Type B pancreatic cell (in vitro differentiated cells): ENCODE results near the gene TWNK. TPM values are rescaled to one million over a fixed set of nuclear protein-coding genes. Genes with fewer than 3 reads are reported as not detected.

ENCODE experiments used
- DNase-seq: peaks from one replicate; pipeline ENCODE4 v3.0.0; 2021; ENCODE audit warnings: mixed read lengths; ENCODE audit not compliant: unreplicated experiment; ENCODE audit errors: extremely low spot score
- H3K27ac Mint-ChIP-seq: 2 replicates; pipeline ENCODE4 v1.8.0; 2021; ENCODE audit warnings: mild to moderate bottlenecking, mixed read lengths
- H3K27me3 Mint-ChIP-seq: 2 replicates; pipeline ENCODE4 v1.8.0; 2021; ENCODE audit warnings: mixed read lengths
- H3K36me3 Mint-ChIP-seq: 2 replicates; pipeline ENCODE4 v1.8.0; 2021; ENCODE audit warnings: mixed read lengths
- H3K4me1 Mint-ChIP-seq: one replicate; pipeline ENCODE4 v1.8.0; 2021; ENCODE audit warnings: mixed read lengths; ENCODE audit not compliant: unreplicated experiment
- H3K4me3 Mint-ChIP-seq: 2 replicates; pipeline ENCODE4 v1.8.0; 2021; ENCODE audit warnings: mild to moderate bottlenecking, mixed read lengths
- H3K9me3 Mint-ChIP-seq: 2 replicates; pipeline ENCODE4 v1.8.0; 2021; ENCODE audit warnings: mixed read lengths
- total RNA-seq: library from RNA; stranded (reverse); gene quantifications from 2 replicates; pipeline ENCODE4 v1.2.1, GENCODE V29; 2021; ENCODE audit warnings: low replicate concordance
- TF ChIP-seq, protein P1 (sequence below): fragments of 200-600 bp; sonication (generic); conservative IDR thresholded peaks from 2 replicates; pipeline ENCODE4 v1.5.0; 2021; ENCODE audit warnings: antibody characterized with exemption, mild to moderate bottlenecking

The TWNK gene
- total RNA-seq, 1 donor from 2014 or later, result 19.2 TPM

DNA sequence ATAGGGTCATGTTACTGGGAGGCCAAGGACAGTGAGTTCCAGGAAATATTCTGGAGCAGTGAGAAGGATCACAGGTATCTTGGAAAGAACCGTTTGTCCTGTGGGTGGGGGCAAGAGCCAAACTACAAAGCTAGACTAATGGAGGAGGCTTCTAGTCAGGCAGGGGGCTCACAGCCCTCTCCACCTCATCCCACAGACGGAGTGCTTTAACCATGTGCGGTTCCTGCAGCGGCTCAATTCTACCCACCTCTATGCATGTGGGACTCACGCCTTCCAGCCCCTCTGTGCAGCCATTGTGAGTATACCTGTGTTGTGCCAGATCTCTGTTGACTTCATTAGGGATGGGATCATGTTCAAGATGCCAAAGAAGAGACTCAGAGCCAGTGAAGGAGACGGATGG, 9.9 kb upstream of the TWNK start:
- peak; percentile 44 for DNase-seq
- H3K4me3 Mint-ChIP-seq, result no peak overlapping the region
- H3K27ac Mint-ChIP-seq, result no peak overlapping the region
- H3K9me3 Mint-ChIP-seq, result no peaks in the 10 kb centered on the region
- H3K36me3 Mint-ChIP-seq, result peaks cover 6% of the 10 kb centered on the region
- H3K4me1 Mint-ChIP-seq, result peaks cover 16% of the 10 kb centered on the region
- TF ChIP-seq, protein P1, sequence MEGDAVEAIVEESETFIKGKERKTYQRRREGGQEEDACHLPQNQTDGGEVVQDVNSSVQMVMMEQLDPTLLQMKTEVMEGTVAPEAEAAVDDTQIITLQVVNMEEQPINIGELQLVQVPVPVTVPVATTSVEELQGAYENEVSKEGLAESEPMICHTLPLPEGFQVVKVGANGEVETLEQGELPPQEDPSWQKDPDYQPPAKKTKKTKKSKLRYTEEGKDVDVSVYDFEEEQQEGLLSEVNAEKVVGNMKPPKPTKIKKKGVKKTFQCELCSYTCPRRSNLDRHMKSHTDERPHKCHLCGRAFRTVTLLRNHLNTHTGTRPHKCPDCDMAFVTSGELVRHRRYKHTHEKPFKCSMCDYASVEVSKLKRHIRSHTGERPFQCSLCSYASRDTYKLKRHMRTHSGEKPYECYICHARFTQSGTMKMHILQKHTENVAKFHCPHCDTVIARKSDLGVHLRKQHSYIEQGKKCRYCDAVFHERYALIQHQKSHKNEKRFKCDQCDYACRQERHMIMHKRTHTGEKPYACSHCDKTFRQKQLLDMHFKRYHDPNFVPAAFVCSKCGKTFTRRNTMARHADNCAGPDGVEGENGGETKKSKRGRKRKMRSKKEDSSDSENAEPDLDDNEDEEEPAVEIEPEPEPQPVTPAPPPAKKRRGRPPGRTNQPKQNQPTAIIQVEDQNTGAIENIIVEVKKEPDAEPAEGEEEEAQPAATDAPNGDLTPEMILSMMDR, result no peak
- H3K27me3 Mint-ChIP-seq, result no peaks in the 10 kb centered on the region

DNA sequence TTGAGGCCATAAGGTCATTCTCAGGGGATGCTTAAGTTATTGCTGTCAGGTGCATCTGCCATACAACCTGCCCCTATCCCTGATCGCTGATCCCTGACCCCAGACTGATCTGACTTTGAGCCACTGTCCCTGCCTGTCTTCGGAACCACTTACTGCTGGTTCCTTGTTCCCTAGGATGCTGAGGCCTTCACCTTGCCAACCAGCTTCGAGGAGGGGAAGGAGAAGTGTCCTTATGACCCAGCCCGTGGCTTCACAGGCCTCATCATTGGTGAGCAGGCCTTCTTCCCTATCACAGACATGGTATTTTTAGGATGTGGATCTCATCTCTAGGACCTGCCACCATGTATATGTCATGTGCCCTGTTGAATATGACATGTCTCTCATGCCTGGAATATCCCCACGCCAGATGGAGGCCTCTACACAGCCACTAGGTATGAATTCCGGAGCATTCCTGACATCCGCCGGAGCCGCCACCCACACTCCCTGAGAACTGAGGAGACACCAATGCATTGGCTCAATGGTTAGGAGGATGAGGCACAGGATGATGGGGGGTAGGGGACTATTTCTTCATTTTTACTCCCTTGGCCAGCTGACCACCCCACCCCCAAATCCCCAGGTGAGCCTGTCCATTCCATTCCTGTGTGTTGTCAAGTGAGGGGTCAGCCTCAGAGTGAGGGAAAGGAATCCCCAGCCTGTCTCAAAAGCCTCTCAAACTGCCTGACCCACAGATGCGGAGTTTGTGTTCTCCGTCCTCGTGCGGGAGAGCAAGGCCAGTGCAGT, 9.0 kb upstream of the TWNK start:
- TF ChIP-seq, protein P1, result no peak
- peaks cover 10% of the 10 kb centered on the region for H3K4me1 Mint-ChIP-seq
- peaks cover 6% of the 10 kb centered on the region for H3K36me3 Mint-ChIP-seq
- peak; percentile 51 for DNase-seq
- H3K27me3 Mint-ChIP-seq, result no peaks in the 10 kb centered on the region
- H3K9me3 Mint-ChIP-seq, result no peaks in the 10 kb centered on the region
- no peak overlapping the region for H3K4me3 Mint-ChIP-seq
- no peak overlapping the region for H3K27ac Mint-ChIP-seq

DNA sequence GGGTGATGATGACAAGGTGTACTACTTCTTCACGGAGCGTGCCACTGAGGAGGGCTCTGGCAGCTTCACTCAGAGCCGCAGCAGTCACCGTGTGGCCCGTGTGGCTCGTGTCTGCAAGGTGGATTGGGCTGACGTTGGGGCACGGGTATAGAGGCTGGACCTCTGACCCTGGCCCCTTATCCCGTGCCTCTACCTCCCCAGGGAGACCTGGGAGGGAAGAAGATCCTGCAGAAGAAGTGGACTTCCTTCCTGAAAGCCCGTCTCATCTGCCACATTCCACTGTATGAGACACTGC, 8.5 kb upstream of the TWNK start:
- H3K36me3 Mint-ChIP-seq, result peaks cover 4% of the 10 kb centered on the region
- H3K4me1 Mint-ChIP-seq, result peaks cover 7% of the 10 kb centered on the region
- H3K4me3 Mint-ChIP-seq, result no peak overlapping the region
- TF ChIP-seq, protein P1, result no peak
- H3K27ac Mint-ChIP-seq, result no peak overlapping the region
- peak; percentile 60 for DNase-seq
- H3K9me3 Mint-ChIP-seq, result no peaks in the 10 kb centered on the region
- no peaks in the 10 kb centered on the region for H3K27me3 Mint-ChIP-seq

DNA sequence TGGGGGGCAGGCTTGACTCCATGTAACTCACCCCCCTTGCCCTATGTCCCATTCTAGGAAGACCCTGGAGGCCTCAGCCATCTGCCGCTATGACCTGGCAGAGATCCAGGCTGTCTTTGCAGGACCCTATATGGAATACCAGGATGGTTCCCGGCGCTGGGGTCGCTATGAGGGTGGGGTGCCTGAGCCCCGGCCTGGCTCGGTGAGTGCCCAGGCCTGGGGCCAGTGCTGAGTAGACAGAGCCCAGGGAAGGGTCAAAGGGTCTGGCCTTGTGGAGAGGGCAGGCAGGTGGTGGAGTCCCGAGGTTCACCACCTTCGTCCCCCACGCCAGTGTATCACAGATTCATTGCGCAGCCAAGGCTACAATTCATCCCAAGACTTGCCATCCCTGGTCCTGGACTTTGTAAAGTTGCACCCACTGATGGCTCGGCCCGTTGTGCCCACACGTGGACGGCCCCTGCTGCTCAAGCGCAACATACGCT, 7.5 kb upstream of the TWNK start:
- Mint-ChIP-seq H3K27me3 (no peaks in the 10 kb centered on the region), H3K4me1 (peaks cover 7% of the 10 kb centered on the region), H3K4me3 (no peak overlapping the region), H3K27ac (no peak overlapping the region), H3K9me3 (no peaks in the 10 kb centered on the region), H3K36me3 (peaks cover 4% of the 10 kb centered on the region)
- peak; percentile 64 for DNase-seq
- TF ChIP-seq, protein P1, result no peak

DNA sequence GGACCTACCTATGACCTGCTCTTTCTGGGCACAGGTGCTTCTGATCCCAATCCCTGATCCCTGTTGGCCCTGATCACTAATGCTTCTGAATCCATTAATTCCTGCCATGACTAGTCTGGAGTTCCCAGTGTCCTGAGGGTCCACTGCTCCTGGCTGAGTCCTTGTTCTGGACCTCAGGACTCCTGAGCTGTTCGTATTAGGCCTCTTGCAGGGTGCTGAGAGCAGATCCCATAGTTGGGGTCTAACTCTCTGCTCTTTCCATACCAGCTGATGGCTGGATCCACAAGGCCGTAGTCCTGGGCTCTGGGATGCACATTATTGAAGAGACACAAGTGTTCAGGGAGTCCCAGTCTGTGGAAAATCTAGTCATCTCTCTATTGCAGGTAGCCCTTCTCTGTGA, 7.0 kb upstream of the TWNK start:
- H3K9me3 Mint-ChIP-seq, result no peaks in the 10 kb centered on the region
- H3K36me3 Mint-ChIP-seq, result peaks cover 4% of the 10 kb centered on the region
- H3K27me3 Mint-ChIP-seq, result no peaks in the 10 kb centered on the region
- no peak for DNase-seq
- TF ChIP-seq, protein P1, result no peak
- H3K27ac Mint-ChIP-seq, result no peak overlapping the region
- H3K4me1 Mint-ChIP-seq, result peaks cover 8% of the 10 kb centered on the region
- H3K4me3 Mint-ChIP-seq, result no peak overlapping the region
